Islet precursor cell (in vitro differentiated cells): Measurements from ENCODE around the gene TP53.
"Not testable (repeated sequence)": the region's sequence is repeated elsewhere in the genome, so short reads cannot be mapped to it uniquely, and the experiment has no call there.

Experiments used
- DNase-seq: peaks from one replicate; pipeline ENCODE4 v3.0.0-alpha.2; 2018

TP53 gene

DNA sequence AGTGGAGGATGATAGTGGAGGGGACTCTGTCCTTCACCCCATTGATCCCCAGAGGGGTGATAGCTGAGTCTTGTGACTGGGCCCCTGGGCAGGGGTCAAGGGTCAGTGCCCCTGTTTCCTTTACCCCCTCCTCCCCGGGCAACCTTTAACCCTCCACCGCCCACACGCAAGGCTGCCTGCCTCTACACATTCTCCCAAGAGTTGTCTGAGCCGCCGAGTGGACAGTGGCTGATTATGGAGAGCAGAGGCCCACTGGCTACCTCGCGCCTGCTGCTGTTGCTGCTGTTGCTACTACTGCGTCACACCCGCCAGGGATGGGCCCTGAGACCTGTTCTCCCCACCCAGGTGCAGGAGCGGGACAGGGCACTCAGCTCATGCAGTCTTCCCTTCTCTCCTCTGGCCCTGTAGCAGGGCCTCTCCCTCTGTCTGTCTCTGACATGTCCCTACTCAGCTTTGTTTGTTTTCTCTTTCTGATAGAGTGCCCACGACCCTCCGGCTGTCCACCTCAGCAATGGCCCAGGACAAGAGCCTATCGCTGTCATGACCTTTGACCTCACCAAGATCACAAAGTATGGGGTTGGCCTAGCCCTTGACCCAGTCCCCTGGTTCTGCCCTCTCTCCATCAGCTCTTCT is 57.2 kb downstream of the TP53 start, which contains the start of gene SHBG:
SHBG (plus strand) TSS at position 197 of the 633 bp plus-strand sequence; CDS start at position 235, 38 bp downstream.
- DNase-seq = no peak

DNA sequence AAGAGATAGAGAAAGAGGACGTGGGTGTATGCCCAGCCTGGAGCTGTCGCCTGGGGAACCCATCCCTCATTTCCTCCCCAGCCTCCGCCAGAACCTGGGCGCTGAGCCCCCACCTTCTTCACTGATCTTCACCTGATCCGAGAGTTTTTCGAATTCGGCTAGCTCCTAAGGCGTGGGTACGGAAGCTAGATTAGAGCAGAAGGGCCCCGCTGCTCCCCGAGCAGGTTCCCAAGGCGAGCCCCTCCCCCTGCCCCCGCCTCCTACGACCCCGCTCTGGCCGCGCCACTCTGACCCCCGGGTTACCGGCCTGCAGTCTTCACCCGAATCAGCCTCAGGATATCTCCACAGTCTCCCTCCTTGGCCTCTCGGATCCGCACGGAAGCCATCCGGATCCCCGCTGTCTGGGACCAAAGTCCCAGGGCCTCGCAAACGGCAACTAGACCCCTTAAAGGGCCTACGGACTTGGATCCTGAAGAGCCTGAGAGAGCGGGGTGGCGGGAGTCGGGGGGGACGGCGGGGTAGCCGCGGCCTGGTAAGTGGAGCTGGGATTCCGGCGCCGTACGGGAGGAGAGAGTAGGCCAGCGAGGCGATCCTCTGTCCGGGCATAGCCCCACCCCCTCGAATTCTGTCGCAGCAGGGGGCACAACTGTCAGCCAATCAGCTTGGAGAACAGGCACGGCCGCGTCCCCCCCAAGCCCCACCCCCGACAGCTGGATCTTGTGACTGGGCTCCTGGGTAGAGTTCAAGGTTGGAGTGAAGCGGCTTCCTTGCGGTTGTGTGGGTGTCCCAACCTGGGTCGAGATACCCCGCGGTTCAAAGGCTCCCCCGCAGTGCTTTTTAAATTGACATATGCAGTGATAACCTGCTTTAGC is 59.8 kb downstream of the TP53 start, which contains the start of gene SAT2:
SAT2 (minus strand) TSS at position 572 of the 872 bp plus-strand sequence; CDS start at position 386, 186 bp downstream.
- peak; percentile 99 for DNase-seq

DNA sequence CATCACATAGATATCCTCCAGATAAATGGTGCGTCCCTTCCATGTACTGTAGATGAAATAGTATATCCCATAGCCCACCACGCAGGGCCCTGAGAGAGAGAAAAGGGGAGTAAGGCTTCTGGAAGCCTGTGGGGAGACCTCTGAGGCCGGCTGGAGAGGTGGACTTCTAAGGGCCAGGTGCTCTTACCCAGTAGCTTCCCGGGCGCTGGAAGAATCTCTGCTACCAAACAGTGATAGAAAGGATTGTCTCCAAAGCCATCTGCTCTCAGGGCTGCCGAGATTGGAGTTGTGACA is 60.4 kb downstream of the TP53 start:
- DNase-seq = no peak

DNA sequence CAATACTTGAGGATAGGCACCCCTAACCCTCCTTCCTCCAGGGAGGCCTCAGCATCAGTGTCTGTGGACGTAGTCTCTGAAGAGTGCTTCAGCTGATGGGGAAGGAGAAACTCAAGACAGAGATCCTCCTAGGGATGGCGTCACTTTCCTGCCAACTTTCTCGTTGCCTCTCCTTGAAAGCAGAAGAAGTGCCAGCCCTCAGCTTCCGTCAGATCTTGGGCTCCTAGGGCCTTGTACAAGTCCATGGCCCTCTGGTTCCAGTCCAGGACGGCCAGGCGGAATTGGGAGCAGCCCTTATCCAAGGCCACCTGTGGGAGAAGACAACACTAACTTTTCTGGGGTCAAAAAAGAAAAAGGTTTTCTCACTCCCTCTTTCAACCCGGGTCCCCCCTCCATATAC is 61.0 kb downstream of the TP53 start:
- DNase-seq = no peak

DNA sequence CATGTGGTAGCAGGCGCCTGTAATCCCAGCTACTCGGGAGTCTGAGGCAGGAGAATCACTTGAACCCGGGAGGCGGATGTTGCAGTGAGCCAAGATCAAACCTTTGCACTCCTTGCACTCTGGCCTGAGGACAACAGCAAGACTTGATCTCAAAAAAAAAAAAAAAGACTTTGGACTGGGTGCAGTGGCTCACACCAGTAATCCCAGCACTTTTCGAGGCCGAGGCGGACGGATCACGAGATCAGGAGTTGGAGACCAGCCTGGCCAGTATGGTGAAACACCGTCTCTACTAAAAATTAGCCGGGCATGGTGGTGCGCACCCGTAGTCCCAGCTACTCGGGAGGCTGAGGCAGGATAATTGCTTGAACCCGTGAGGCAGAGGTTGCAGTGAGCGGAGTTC is 61.5 kb downstream of the TP53 start:
- not testable (repeated sequence) for DNase-seq

DNA sequence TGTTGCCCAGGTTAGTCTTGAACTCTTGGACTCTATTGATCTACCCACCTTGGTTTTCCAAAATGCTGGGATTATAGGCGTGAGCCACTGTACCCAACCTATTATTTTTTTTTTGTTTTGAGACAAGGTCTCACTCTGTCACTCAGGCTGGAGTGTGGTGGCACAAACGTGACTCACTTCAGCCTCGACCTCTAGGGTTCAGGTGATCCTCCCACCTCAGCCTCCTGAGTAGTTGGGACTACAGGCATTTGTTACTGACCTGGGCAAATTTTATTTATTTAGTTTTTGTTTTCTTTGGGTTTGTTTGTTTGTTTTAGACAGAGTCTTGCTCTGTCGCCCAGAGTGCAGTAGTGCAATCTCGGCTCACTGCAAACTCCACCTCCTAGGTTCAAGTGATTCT is 63.6 kb downstream of the TP53 start:
- no peak for DNase-seq

DNA sequence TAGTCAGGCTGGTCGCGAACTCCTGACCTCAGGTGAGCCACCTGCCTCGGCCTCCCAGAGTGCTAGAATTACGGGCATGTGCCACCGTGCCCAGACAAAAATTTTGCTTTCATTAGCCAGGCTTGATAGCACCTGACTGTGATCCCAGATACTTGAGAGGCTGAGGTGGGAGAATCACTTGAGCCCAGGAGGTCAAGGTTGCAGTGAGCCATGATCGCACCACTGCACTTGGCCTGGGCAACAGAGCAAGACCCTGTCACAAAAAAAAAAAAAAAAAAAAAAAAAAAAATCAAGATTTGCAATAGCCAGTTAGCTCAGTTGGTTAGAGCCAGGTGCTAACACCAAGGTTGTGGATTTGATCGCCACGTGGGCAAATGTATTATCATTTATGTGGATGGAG is 66.5 kb downstream of the TP53 start:
- no peak for DNase-seq

DNA sequence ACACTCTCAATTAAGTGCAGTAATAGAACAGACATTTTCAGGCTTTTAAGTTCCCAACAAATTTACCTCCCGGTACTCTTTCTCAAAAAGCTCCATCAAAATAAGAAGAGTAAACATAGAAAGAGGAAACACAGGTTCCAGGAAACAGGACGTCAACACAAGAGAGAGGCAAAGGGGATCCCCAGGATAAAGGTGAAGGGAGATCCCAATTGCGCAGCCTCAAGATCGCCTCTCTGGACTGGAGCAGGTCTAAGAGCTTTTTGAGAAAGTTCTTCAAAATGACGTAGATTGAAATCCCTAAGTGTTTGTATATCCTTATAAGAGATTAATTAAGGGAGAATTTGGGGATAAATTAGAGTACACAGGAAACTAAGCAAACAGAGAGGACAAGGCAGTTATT is 68.7 kb downstream of the TP53 start:
- no peak for DNase-seq
